ENCODE measurements around the gene CHI3L2.

GRCh38 chr1:111275079-111275478, 47.6 kb downstream of the CHI3L2 start:
- TF ChIP-seq CTCF (IDR thresholded peaks at IDR 0.05), result no peak
- no peak for TF ChIP-seq CBX8 (IDR thresholded peaks at IDR 0.05)
- no peak for TF ChIP-seq EHF (CRISPR knock-in tag; IDR thresholded peaks at IDR 0.05)
- TF ChIP-seq POLR2AphosphoS2 (conservative IDR thresholded peaks at IDR 0.05; ENCODE audit: low read length), result no peak

Measured in A549 (cell line).